H1 (cell line): ENCODE measurements around the gene AP4M1. TPM values are rescaled to one million over a fixed set of nuclear protein-coding genes. Genes with fewer than 3 reads are reported as not detected.

ENCODE experiments used
- CTCF ChIA-PET: fragments of 300-600 bp; sonication (Branson Sonifier 250); formaldehyde crosslinking; loops from one replicate; lab custom pipeline; 2021; ENCODE audit not compliant: partially characterized antibody; lab: Charles Lee
- POLR2A ChIA-PET: fragments of 300-600 bp; sonication (Branson Sonifier 250); formaldehyde crosslinking; loops from one replicate; lab custom pipeline; 2021; ENCODE audit warnings: inconsistent platforms; ENCODE audit not compliant: partially characterized antibody; lab: Charles Lee
- DNase-seq, 2 experiments: peaks; one replicate each; pipeline versions ENCODE4 v3.0.0 to v3.0.0-alpha.2; 2010 to 2022; ENCODE audit warnings: low spot score in 2 of 2, low read depth in 1 of 2, mixed read lengths in 1 of 2
- FAIRE-seq: peaks from 2 replicates; lab custom pipeline; 2011; peaks lifted over from hg19 to GRCh38; lab: Jason Lieb, UNC
- H2AFZ ChIP-seq: 2 replicates; pipeline ENCODE4 v1.8.1; 2012; ENCODE audit warnings: low read length, inconsistent platforms
- H2AK5ac ChIP-seq: 2 replicates; pipeline ENCODE4 v1.6.1; 2013; ENCODE audit warnings: low read depth, low read length
- H2BK120ac ChIP-seq: replicated peaks from 2 replicates; pipeline ENCODE3; 2013; ENCODE audit warnings: low read depth, low read length, inconsistent platforms
- H2BK12ac ChIP-seq: 2 replicates; pipeline ENCODE4 v1.6.1; 2013; ENCODE audit warnings: low read depth, low read length
- H2BK15ac ChIP-seq: 2 replicates; pipeline ENCODE4 v1.6.1; 2013; ENCODE audit warnings: low read length
- H2BK20ac ChIP-seq: 2 replicates; pipeline ENCODE4 v1.6.1; 2013; ENCODE audit warnings: low read length
- H2BK5ac ChIP-seq: 2 replicates; pipeline ENCODE4 v1.6.1; 2013; ENCODE audit warnings: low read depth, low read length
- H3K14ac ChIP-seq: 2 replicates; pipeline ENCODE4 v1.6.1; 2013; ENCODE audit warnings: inconsistent platforms; ENCODE audit not compliant: insufficient read length
- H3K18ac ChIP-seq: 2 replicates; pipeline ENCODE4 v1.6.1; 2013; ENCODE audit warnings: low read length; ENCODE audit errors: extremely low read depth
- H3K23ac ChIP-seq: 2 replicates; pipeline ENCODE4 v1.6.1; 2013; ENCODE audit warnings: inconsistent platforms; ENCODE audit not compliant: insufficient read length
- H3K23me2 ChIP-seq: 2 replicates; pipeline ENCODE4 v1.6.1; 2013; ENCODE audit warnings: low read depth, low read length
- H3K27ac ChIP-seq: 2 replicates; pipeline ENCODE4 v1.6.1; 2011; ENCODE audit warnings: low read depth, low read length, inconsistent platforms
- H3K27me3 ChIP-seq, 4 experiments: replicated peaks in 1 of 4; 1 replicate in 1 of 4; 2 replicates in 3 of 4; pipeline versions ENCODE4 v1.6.1 to v1.8.1; 2011 to 2013; ENCODE audit warnings: low read length in 3 of 4, mild to moderate bottlenecking in 3 of 4, inconsistent platforms in 2 of 4, mixed read lengths in 2 of 4, moderate library complexity in 1 of 4; ENCODE audit not compliant: control insufficient read depth in 3 of 4, insufficient read depth in 3 of 4; ENCODE audit errors: extremely low read depth in 1 of 4
- H3K36me3 ChIP-seq, 4 experiments: 2 replicates each; pipeline versions ENCODE4 v1.6.1 to v1.8.1; 2011 to 2013; ENCODE audit warnings: mild to moderate bottlenecking in 4 of 4, low read length in 3 of 4, moderate library complexity in 2 of 4, control low read depth in 1 of 4, inconsistent platforms in 1 of 4; ENCODE audit not compliant: insufficient read depth in 4 of 4, control insufficient read depth in 2 of 4
- H3K4ac ChIP-seq: replicated peaks from 2 replicates; pipeline ENCODE3; 2013; ENCODE audit warnings: low read length, low read depth, mixed read lengths, inconsistent platforms; ENCODE audit not compliant: insufficient read length
- H3K4me1 ChIP-seq, 4 experiments: replicated peaks in 1 of 4; 1 replicate in 1 of 4; 2 replicates in 3 of 4; pipeline versions ENCODE4 v1.6.1 to v1.8.1; 2011 to 2013; ENCODE audit warnings: low read length in 3 of 4, inconsistent platforms in 2 of 4, mixed read lengths in 1 of 4; ENCODE audit not compliant: insufficient read depth in 4 of 4, control insufficient read depth in 3 of 4
- H3K4me2 ChIP-seq, 2 experiments: 2 replicates each; pipeline versions ENCODE4 v1.6.1 to v1.8.1; 2011 to 2013; ENCODE audit warnings: low read depth in 2 of 2, low read length in 2 of 2, control low read depth in 1 of 2, inconsistent platforms in 1 of 2, mild to moderate bottlenecking in 1 of 2; ENCODE audit not compliant: insufficient read depth in 1 of 2
- H3K4me3 ChIP-seq, 4 experiments: fragments of 200-600, 300-600 bp in 1 of 4; sonication (generic), shearing (Covaris generic), sonication (Bioruptor Twin) in 1 of 4; 2 replicates each; pipeline versions ENCODE4 v1.5.1 to v1.8.1; 2011 to 2016; ENCODE audit warnings: low read length in 4 of 4, low read depth in 3 of 4, control low read depth in 2 of 4, inconsistent platforms in 2 of 4, mild to moderate bottlenecking in 2 of 4, mixed read lengths in 1 of 4, moderate library complexity in 1 of 4; ENCODE audit not compliant: insufficient read depth in 2 of 4; ENCODE audit errors: extremely low read depth in 1 of 4
- H3K56ac ChIP-seq: replicated peaks from 2 replicates; pipeline ENCODE3; 2013; ENCODE audit warnings: low read depth, mild to moderate bottlenecking, mixed read lengths, low read length, inconsistent platforms; ENCODE audit not compliant: insufficient read length
- H3K79me1 ChIP-seq: 2 replicates; pipeline ENCODE4 v1.6.1; 2013; ENCODE audit warnings: low read depth, low read length, control low read depth
- H3K79me2 ChIP-seq, 2 experiments: 2 replicates each; pipeline versions ENCODE4 v1.6.1 to v1.8.1; 2012 to 2013; ENCODE audit warnings: low read length in 2 of 2, mild to moderate bottlenecking in 2 of 2, inconsistent platforms in 1 of 2; ENCODE audit not compliant: insufficient read depth in 2 of 2, control insufficient read depth in 1 of 2
- H3K9ac ChIP-seq, 4 experiments: replicated peaks in 1 of 4; 1 replicate in 1 of 4; 2 replicates in 3 of 4; pipeline versions ENCODE4 v1.6.1 to v1.8.1; 2011 to 2013; ENCODE audit warnings: low read depth in 3 of 4, low read length in 3 of 4, control low read depth in 2 of 4, mild to moderate bottlenecking in 2 of 4, moderate library complexity in 2 of 4, inconsistent platforms in 1 of 4; ENCODE audit errors: extremely low read depth in 1 of 4
- H3K9me3 ChIP-seq, 2 experiments: 2 replicates each; pipeline versions ENCODE4 v1.6.1 to v1.8.1; 2012 to 2013; ENCODE audit warnings: mild to moderate bottlenecking in 2 of 2, moderate library complexity in 2 of 2, control low read depth in 1 of 2, inconsistent platforms in 1 of 2, low read depth in 1 of 2, low read length in 1 of 2, mixed read lengths in 1 of 2; ENCODE audit not compliant: insufficient read depth in 2 of 2
- H4K20me1 ChIP-seq, 2 experiments: replicated peaks in 1 of 2; 2 replicates each; pipeline versions ENCODE3 to v1.8.1; 2011 to 2013; ENCODE audit warnings: inconsistent platforms in 2 of 2, low read length in 2 of 2, mild to moderate bottlenecking in 1 of 2; ENCODE audit not compliant: insufficient read depth in 2 of 2, control insufficient read depth in 1 of 2
- H4K5ac ChIP-seq: 2 replicates; pipeline ENCODE4 v1.6.1; 2013; ENCODE audit warnings: low read length, low read depth, mixed read lengths, inconsistent platforms; ENCODE audit not compliant: insufficient read length
- H4K8ac ChIP-seq: 2 replicates; pipeline ENCODE4 v1.8.0; 2013; ENCODE audit warnings: mild to moderate bottlenecking, moderate library complexity, low read length, inconsistent platforms; ENCODE audit not compliant: insufficient read depth; ENCODE audit errors: extremely low read depth
- H4K91ac ChIP-seq: replicated peaks from 2 replicates; pipeline ENCODE3; 2013; ENCODE audit warnings: low read length, mixed read lengths, inconsistent platforms; ENCODE audit not compliant: insufficient read length
- TAF1 ChIP-seq: IDR thresholded peaks from 2 replicates; pipeline ENCODE4 v1.6.1; 2011; ENCODE audit warnings: mild to moderate bottlenecking, low read depth, low read length
- WGBS, 2 experiments: shearing (Covaris generic) in 1 of 2; methylation state at CpG; one replicate each; pipeline versions ENCODE4 v1.1.6 to v1.1.7; 2013 to 2015; ENCODE audit warnings: low lambda C conversion rate in 2 of 2, mixed read lengths in 2 of 2, inconsistent platforms in 1 of 2, low coverage in 1 of 2, missing lambda C conversion rate in 1 of 2; ENCODE audit not compliant: insufficient replicate concordance in 2 of 2, insufficient coverage in 1 of 2, insufficient read length in 1 of 2; ENCODE audit errors: extremely low coverage in 1 of 2, missing lambda C conversion rate in 1 of 2; 5-methylcytosine and 5-hydroxymethylcytosine counted together
- polyA plus RNA-seq, 7 experiments: library from polyadenylated mRNA; depleted of rRNA in 3 of 7; stranded (reverse) in 5 of 7; unstranded in 2 of 7; fragments of >200 nt in 5 of 7; fragments of 200-250 nt in 2 of 7; gene quantifications; 1 replicate in 5 of 7; 2 replicates in 1 of 7; 4 replicates in 1 of 7; pipeline versions ENCODE4 v1.2.1 to v1.2.3, GENCODE V29; 2011 to 2013; ENCODE audit warnings: missing spikeins in 2 of 7, mixed read lengths in 2 of 7
- total RNA-seq: library from RNA; stranded (reverse); fragmentation: NEBNext Ultra II Directional; extraction: Animal tissue kit (Norgen Biotek cat#: 25700); gene quantifications from 2 replicates; pipeline ENCODE4 v1.2.1, GENCODE V29; 2021

AP4M1 gene
- total and polyA plus RNA-seq, 2 of the 8 experiments (the other 6 are each of a cell fraction or from before 2014, with no cell fraction given), result 15.2 to 16.6 TPM

- no peak overlapping the region for H4K5ac ChIP-seq
- no peak overlapping the region for H4K91ac ChIP-seq
- H2BK5ac ChIP-seq, result no peak overlapping the region
- no peaks in the 10 kb centered on the region for H3K23me2 ChIP-seq
- H3K23ac ChIP-seq, result no peak overlapping the region
- 0 out of 4 replicates have a peak, but pooled peaks cover 0 to 6% of the 10 kb centered on the region in 2 experiments for H3K79me2 ChIP-seq
- no peak overlapping the region for H2BK12ac ChIP-seq
- FAIRE-seq (no peak), DNase-seq (no peak)
- H2BK20ac ChIP-seq, result no peak overlapping the region
- H3K79me1 ChIP-seq, result no peaks in the 10 kb centered on the region; the same call in 1 of the 2 replicates
- no peak overlapping the region for H2BK120ac ChIP-seq
- H3K4me1 ChIP-seq, result no peaks in the 10 kb centered on the region; a peak in 2 of 7 replicates
- H3K18ac ChIP-seq, result no peak overlapping the region
- H3K14ac ChIP-seq, result no peak overlapping the region
- 96% methylated on average over 11 of the region's 17 CpGs; no CpG with 5 or more reads in 1 of the 2 experiments for WGBS, 2 experiments
- H3K4me3 ChIP-seq, result no peak overlapping the region
- no peak overlapping the region for H2BK15ac ChIP-seq
- no peak overlapping the region for H3K56ac ChIP-seq
- no peaks in the 10 kb centered on the region for H3K27me3 ChIP-seq
- H3K4me2 ChIP-seq, result no peak overlapping the region
- no peak overlapping the region for H3K27ac ChIP-seq
- no peak overlapping the region for H3K4ac ChIP-seq
- no peak overlapping the region for H4K8ac ChIP-seq
- H3K9ac ChIP-seq, result no peak overlapping the region
- H2AK5ac ChIP-seq, result no peak overlapping the region
- CTCF ChIA-PET, result interaction anchor here (1.0 to 2.1 kb wide), 2 partner anchors 24 to 26 kb away, joined by 3 to 5 read pairs; no protein-coding TSS in a partner anchor
- H3K36me3 ChIP-seq, result peaks cover 9 to 50% (median 34%) of the 10 kb centered on the region in 4 experiments; a peak in 7 of 8 replicates
- no peak overlapping the region for H2AFZ ChIP-seq
- no peaks in the 10 kb centered on the region for H3K9me3 ChIP-seq
- H4K20me1 ChIP-seq, result peaks cover 5% of the 10 kb centered on the region in 2 experiments
- POLR2A ChIA-PET, result interaction anchor here (1.8 to 20.0 kb wide), 3 partner anchors 11 to 21 kb away, joined by 5 to 722 read pairs (median 414); partner anchors contain the start of genes CNPY4, COPS6, MBLAC1 and TAF6
- TF ChIP-seq TAF1, result no peak
These were observed 5.2 kb downstream of the AP4M1 start for GRCh38 chr7:100106633-100107032.
